GM20431 (cell line): ENCODE data around the gene NXN.
"Not testable (repeated sequence)": the region's sequence is repeated elsewhere in the genome, so short reads cannot be mapped to it uniquely, and the experiment has no call there.

Experiments
- in situ Hi-C: fragments of 300-500 bp; cut with MseI, MboI; formaldehyde crosslinking; loops from one replicate; pipeline ENCODE4 v1.15.0; 2020; ENCODE audit warnings: low sequenced_read_pairs; ENCODE audit not compliant: unreplicated experiment

The NXN gene

GRCh38 chr17:871751-872519, 107.6 kb downstream of the NXN start:
- in situ Hi-C loops: no loop called here

DNA sequence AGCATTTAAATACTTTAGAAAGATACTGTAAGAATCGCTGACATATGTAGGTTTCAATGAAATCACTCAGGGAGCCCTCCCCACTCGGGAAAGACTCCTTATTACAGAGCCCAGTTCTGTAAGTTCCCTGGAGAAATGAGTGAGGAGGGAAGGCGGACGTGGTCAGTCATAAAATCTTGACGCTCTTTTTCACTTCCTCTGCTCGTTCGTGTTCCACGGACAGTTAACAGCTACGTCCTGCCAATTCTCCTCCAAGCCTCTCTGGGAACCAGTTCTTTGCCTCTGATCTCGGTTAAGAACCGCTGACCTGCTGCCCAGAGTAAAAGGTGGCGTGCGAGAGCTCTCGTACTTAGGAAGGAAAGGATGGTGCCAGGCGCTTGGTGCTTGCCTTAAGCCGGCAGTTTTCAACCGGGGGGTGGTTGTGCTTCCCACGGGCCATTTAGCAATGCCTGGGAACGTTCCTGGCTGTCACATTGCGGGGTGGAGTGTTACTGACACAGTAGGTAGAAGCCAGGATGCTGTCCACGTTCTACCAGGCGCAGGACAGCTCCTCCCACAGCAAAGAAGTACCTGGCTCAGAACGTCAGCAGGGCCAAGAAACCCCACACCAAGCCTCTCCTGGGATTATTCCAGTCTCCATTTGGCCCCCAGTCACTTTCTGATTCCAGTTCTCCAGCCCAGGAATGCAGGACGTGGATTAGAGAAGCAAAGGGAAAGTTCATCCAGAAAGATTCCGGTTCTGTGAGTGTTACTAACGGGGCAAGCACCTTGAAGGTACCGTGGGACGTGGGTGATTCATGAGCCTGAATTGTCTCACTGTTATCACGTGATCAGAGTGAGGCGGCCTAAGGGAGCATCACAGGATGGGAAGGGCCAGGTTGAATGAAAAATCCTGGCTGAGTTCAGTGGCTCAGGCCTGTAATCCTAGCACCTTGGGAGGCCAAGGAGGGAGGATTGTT, 109.7 kb downstream of the NXN start:
- in situ Hi-C loops: no loop called here

GRCh38 chr17:869086-869485, 110.5 kb downstream of the NXN start:
- in situ Hi-C loops: no loop called here

DNA sequence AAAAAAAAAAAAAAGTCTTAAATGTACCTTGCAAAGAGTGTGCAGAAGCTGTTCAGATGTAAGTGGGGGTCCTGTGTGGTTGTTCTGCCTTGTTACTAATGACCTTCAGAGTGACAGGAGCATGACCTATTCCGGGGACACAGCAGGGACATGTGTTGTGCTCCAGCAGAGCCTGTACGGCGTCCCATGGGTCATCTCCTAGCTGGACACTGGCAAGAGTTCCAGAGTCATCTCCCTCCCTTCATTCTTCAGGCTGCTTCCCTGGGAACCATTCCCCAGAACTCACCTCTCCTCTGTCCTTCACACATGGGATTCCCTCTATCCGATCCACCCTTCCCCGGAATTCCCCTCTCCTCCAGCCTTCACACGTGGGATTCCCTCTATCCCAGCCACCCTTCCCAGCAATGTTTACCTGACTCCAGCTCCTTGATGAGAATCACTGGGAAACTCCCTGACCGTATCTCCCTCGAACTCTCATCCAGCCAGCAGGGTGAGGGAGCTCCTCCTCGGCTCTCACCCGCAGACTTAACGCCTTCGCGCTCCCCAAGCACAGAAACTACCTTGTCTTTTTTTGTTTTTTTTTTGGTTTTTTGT, 111.6 kb downstream of the NXN start:
- in situ Hi-C loops: no loop called here

DNA sequence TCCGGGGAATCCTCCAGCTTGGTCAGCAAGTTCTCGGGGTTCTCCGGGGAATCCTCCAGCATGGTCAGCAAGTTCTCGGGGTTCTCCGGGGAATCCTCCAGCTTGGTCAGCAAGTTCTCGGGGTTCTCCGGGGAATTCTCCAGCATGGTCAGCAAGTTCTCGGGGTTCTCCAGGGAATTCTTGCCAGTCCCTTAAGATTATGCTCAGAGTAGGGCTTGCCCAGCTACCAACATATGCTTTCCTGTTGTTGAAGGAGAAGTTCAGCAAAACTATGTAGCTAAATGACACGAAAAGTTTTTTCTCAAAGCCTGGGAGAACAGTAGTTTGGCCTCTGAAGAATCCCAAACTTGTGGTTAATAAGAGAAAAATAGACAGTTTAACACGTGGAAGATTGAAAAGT, 112.3 kb downstream of the NXN start:
- in situ Hi-C loops: not testable (repeated sequence)

- in situ Hi-C loops: no loop called here
Measured at GRCh38 chr17:866568-867103, 112.9 kb downstream of the NXN start.

GRCh38 chr17:864315-864714, 115.3 kb downstream of the NXN start:
- in situ Hi-C loops: no loop called here

DNA sequence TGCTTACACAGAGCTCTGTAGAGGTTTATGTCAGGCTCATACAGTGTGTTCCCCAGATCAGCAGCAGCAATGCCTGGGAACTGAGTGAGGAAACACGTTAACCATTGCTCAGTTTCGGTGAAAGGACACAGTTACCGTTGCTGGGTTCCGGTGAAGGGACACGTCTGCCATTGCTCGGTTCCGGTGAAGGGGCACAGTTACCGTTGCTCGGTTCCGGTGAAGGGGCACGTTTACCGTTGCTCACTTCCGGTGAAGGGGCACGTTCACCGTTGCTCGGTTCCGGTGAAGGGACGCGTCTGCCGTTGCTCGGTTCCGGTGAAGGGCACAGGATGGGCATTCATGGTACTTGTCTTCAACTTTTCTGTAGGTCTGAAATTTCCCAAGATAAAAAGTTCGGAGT, 115.7 kb downstream of the NXN start:
- in situ Hi-C loops: no loop called here

- in situ Hi-C loops: no loop called here
Measured at GRCh38 chr17:862582-862981, 117.0 kb downstream of the NXN start.

DNA sequence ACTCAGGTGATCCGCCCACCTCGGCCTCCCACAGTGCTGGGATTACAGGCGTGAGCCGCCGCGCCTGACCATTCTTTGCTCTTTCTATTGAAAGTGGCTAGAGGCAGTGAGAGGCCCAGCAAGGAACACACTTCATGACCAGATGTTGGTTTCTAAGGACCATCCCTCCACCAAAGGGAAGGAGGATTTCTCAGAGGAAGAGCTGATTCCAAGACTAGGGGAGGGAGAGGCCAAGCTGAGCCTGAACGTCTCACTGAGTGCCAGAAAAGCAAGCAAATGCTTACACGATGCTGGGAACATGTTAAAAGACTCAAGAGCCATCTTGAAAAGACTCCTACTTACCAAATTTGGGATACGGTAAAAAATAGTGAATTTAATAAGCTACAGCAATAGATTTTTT, 118.2 kb downstream of the NXN start:
- in situ Hi-C loops: no loop called here

DNA sequence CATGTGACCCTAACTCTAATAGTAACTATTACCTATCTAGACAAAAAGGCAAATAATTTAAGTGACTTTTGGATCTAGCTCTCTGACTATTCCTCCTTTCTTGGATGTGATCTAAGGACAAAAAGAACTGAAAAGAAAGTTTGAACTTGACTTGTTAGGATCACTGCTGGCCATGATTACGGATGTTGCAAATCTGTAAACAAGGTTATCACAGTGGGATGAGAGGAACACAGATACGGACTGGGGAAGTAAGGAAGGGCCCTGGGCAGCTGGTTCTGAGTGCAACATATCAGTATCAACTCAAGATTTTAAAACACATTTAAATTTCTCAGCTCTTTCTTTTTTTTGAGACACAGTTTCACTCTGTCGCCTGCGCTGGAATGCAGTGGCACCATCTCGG, 118.8 kb downstream of the NXN start:
- in situ Hi-C loops: no loop called here

GRCh38 chr17:859824-860195, 119.8 kb downstream of the NXN start:
- in situ Hi-C loops: no loop called here

DNA sequence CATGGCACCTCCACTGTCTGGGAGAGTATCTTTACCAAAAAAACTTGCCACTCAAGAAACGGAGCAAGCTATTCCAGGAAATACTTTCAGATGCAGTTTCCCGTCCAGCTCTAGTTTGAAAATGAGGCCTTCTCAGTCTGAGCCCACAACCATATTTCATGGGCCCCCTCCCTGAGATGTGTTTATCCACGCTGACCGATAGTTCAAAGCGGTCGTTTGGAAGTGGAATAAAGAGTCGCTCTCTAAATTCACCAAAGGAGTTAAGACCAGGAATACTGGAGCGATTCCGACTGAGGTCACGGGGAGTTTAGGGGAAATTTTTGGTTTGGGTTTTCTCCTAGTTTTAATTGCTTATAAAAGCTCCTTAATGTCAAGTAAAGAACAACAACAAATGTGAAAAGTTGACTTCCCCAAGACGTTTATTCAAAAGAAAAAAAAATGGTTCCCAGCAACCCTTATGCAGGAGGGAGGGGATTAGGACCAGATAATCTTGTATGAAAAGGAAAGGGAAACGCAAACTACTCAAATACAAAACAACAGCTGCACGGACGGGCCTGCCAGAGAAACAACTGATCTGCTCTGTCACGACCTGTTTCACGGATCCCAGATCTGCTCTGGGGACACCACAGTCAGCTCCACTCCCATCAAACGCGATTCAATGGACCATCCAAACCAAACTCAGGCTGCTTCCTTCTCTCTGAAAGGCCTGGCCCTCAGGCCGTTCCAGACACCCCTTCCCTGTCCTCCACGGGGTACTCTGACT, 120.3 kb downstream of the NXN start:
- in situ Hi-C loops: no loop called here

DNA sequence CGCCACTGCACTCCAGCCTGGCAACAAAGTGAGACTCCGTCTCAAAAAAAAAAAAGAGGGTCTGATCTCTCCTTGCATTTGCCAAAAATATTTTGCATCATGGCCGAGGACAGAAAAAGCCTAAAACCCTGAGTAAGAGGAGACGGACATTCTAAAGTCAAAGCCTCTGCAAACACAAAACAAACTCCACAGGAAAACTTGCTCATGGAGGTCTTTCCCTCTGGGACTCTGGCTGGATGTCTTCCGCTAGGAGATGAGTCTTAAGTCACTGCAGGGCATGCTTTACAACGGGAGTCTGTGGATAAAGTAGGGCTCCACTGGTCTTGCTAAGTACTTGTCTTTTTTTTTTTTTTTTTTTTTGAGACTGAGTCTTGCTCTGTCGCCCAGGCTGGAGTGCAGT, 123.4 kb downstream of the NXN start:
- in situ Hi-C loops: no loop called here

DNA sequence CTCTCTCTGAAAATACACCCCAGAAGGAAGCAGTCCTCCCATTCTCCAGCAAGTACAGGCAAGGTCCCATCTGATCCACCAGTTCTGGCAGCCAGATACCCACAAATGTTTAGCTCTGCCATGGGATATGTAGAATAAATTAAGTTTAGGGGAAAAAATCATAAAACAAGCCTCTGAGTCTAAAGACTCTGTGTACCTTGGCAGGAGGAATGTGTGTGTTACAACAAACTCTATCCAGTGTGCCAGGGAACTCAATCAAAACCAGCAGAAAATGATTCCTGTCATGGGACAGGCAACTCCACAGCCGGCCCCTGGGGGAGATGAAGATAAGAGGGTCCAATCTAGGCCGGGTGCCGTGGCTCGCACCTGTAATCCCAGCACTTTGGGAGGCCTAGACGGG, 124.0 kb downstream of the NXN start:
- in situ Hi-C loops: no loop called here

DNA sequence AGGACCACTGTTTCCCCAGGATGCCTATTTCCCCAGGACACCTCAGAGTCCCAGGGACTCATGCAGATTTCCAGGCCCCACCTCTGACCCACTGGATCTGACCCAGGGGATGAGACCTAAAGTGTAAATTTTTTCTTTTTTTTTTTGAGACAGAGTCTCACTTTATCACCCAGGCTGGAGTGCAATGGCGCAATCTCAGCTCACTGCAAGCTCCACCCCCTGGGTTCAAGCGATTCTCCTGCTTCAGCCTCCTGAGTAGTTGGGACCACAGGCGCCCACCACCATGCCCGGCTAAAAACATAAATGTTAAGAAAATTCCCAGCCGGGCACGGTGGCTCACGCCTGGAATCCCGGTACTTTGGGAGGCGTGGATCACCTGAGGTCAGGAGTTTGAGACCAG, 126.7 kb downstream of the NXN start:
- in situ Hi-C loops: not testable (repeated sequence)

- in situ Hi-C loops: no loop called here
Measured at GRCh38 chr17:852349-852748, 127.2 kb downstream of the NXN start.

DNA sequence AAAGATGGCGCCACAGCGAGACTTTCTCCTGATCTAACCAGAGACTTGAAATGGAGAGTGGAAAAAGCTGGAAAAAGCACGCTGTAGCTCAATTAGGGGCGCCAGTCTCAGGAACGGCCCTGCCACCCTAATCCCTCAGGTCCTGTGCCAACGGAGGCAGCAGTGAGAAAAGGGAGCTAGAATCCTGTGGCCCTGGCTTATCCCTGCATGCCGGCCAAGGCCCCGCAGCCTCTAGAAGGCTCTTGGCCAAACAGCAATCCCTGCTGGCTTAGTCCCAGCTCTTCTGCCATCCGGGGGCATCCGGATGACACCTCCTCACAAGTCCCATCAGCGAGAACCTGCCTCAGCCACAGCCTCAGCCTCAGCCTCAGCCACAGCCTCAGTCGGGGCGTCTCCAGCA, 127.7 kb downstream of the NXN start:
- in situ Hi-C loops: no loop called here

DNA sequence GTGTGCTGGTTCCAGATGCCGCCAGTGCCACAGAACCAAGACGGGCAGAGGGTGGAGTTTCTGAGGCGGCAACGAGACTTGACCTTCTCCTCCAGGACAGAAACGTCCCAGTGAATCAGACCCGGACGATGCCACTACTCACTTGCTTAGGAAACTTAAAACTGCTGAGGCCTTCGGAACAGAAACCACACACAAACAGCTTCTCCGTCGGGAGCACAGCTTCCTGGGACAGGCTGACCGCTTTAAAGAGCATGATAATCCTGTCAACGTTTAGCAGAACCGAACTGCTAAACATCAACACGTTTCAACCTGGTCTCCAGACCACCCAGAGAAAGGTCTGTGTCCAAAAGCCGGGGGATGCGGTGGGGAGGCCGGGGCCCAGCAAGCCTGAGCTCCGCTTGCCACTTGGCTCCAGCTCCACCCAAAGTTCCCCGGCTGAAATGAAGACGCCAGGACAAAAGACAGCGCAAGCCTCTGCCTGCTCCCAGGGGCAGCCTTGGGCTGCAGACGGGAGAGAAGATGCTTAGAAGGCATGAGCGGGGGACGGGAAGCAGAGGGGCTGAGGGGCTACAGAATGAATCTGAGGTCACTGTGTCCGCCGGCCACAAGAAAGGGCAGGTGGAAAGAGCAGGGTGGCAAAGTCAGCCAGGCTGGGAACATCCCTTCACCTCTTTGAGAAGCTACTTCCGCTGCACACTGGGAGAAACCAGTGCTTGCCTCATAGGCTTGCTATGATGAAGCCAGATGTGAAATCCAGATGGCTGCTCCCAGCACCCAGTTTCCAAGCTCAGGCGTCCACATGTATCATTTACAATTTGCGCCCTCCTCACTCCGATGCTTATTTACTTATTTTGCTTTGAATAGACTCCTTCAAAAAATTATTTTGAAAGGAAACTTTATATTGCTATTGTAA, 128.5 kb downstream of the NXN start:
- in situ Hi-C loops: no loop called here
